Panc1 (cell line): Measurements from ENCODE around the gene MGRN1. TPM values are rescaled to one million over a fixed set of nuclear protein-coding genes. Genes with fewer than 3 reads are reported as not detected.

ENCODE experiments used
- ATAC-seq: fragments of 200-7000 bp; cut with Tn5 transposase; 2 replicates; pipeline ENCODE4 v1.9.1; 2020; ENCODE audit warnings: mild to moderate bottlenecking, moderate library complexity
- BruUV-seq: library from RNA; stranded (reverse); fragments of 400-500 nt; replicated peaks from 2 replicates; lab custom pipeline; 2021; lab: Mats Ljungman, UMichigan
- CTCF ChIA-PET: fragments of 300-600 bp; sonication (Branson Sonifier 250); formaldehyde crosslinking; loops from one replicate; lab custom pipeline; 2022; ENCODE audit warnings: antibody characterized with exemption; lab: Charles Lee
- POLR2A ChIA-PET: fragments of 300-600 bp; sonication (Branson Sonifier 250); formaldehyde crosslinking; loops from one replicate; lab custom pipeline; 2022; ENCODE audit warnings: antibody characterized with exemption; lab: Charles Lee
- DNase-seq: peaks from one replicate; pipeline ENCODE4 v3.0.0-alpha.2; 2010; ENCODE audit warnings: low read depth, low spot score
- H3K27ac ChIP-seq: 2 replicates; pipeline ENCODE4 v1.5.1; 2011; ENCODE audit warnings: mild to moderate bottlenecking, low read length, inconsistent platforms
- H3K27me3 ChIP-seq: fragments of 200-500 bp; sonication (Bioruptor generic); 2 replicates; pipeline ENCODE4 v1.6.0; 2014; ENCODE audit warnings: low read length, inconsistent platforms; ENCODE audit not compliant: control insufficient read depth, insufficient read depth
- H3K36me3 ChIP-seq: fragments of 200-500 bp; sonication (Bioruptor generic); 2 replicates; pipeline ENCODE4 v1.5.1; 2014; ENCODE audit warnings: inconsistent platforms, mild to moderate bottlenecking, low read length, moderate library complexity; ENCODE audit not compliant: control insufficient read depth, insufficient read depth
- H3K4me1 ChIP-seq: 2 replicates; pipeline ENCODE4 v1.5.1; 2011; ENCODE audit warnings: inconsistent platforms, mild to moderate bottlenecking, low read length, moderate library complexity; ENCODE audit not compliant: control insufficient read depth, insufficient read depth
- H3K4me3 ChIP-seq, 2 experiments: 2 replicates each; pipeline ENCODE4 v1.5.1; 2011 to 2012; ENCODE audit warnings: low read depth in 2 of 2, low read length in 2 of 2, mild to moderate bottlenecking in 2 of 2, inconsistent platforms in 1 of 2, moderate library complexity in 1 of 2
- H3K9me3 ChIP-seq: fragments of 200-500 bp; sonication (Bioruptor generic); 2 replicates; pipeline ENCODE4 v1.5.1; 2014; ENCODE audit warnings: low read depth, mild to moderate bottlenecking, inconsistent platforms, low read length, moderate library complexity; ENCODE audit not compliant: control insufficient read depth, insufficient read depth
- POLR2AphosphoS5 ChIP-seq: IDR thresholded peaks from 2 replicates; pipeline ENCODE4 v1.6.1; 2012; ENCODE audit warnings: mild to moderate bottlenecking, low read depth, low read length, moderate library complexity
- SIN3A ChIP-seq: IDR thresholded peaks from 2 replicates; pipeline ENCODE4 v1.6.1; 2012; ENCODE audit warnings: low read depth, mild to moderate bottlenecking, low read length, moderate library complexity, borderline replicate concordance; ENCODE audit not compliant: insufficient read depth
- TCF7L2 ChIP-seq: IDR thresholded peaks from 2 replicates; pipeline ENCODE4 v1.6.1; 2011; ENCODE audit warnings: mild to moderate bottlenecking, low read depth, low read length, inconsistent platforms
- in situ Hi-C: cut with HindIII; loops from 2 replicates; pipeline ENCODE4 v1.10.0; 2016; ENCODE audit warnings: low sequenced_read_pairs, low pct_unique_long_range_greater_than_20kb
- intact Hi-C: fragments of 100-400 bp; cut with micrococcal nuclease; formaldehyde crosslinking; loops from one replicate; pipeline ENCODE4 v1.10.0; 2022; ENCODE audit not compliant: unreplicated experiment
- total RNA-seq: library from RNA; stranded (reverse); gene quantifications from one replicate; pipeline ENCODE4 v1.2.1, GENCODE V29; 2021; ENCODE audit not compliant: unreplicated experiment
- TF ChIP-seq, protein P1 (sequence below): fragments of 450-650 bp; IDR thresholded peaks from 2 replicates; pipeline ENCODE4 v1.5.1; 2017; ENCODE audit warnings: mild to moderate bottlenecking
- TF ChIP-seq, protein P2 (sequence below), 2 experiments: IDR thresholded peaks; 2 replicates each; pipeline ENCODE4 v1.6.1; 2011 to 2012; ENCODE audit warnings: low read depth in 2 of 2, control low read depth in 1 of 2, low read length in 1 of 2, mild to moderate bottlenecking in 1 of 2, moderate library complexity in 1 of 2; ENCODE audit not compliant: insufficient read depth in 1 of 2

MGRN1 gene
- total RNA-seq, 1 experiment from 2014 or later = 59.7 TPM

DNA sequence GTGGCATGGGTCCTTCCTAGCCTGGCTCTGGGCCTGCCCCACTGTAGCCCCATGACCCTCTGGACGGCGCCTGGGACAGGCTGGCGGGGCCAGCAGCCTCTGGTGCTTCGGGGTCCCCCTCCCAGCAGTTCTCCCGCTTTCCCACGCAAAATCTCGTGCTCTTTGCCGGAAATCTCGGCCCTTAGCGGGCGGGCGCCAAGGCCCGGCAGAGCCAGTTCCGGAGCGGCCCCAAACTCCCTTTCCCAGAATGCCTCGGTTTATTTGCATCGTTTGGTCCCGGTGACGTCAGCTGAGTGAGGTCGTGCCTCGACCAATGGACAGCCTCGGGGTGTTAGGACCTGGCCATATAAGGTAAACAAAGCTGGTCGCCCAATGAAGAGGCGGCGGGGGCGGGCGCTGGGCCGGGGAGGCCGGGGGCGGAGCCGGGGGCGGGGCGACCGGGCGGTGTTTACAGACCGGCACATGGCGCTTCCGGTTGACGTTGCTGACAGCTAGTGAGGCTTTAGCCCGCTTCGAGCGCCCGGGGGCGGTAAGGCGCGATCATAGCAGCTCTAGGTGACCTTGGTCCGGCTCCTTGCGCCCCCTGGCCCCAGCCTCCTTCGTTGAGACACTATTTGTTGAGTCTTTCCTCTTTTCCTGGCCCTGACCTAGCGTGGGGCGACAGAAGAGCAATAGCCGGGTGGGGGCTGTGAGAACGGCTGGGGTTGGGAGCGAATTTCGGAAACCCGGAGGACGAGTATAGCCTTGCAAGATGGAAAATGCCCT, 8.4 kb upstream of the MGRN1 start:
- peaks cover 29% of the 10 kb centered on the region for H3K4me1 ChIP-seq
- no peaks in the 10 kb centered on the region for H3K36me3 ChIP-seq
- CTCF ChIA-PET = interaction anchor here (0.6 to 1.0 kb wide), 6 partner anchors 8 to 104 kb away, joined by 3 read pairs; partner anchors contain the start of gene MGRN1
- H3K27me3 ChIP-seq = no peaks in the 10 kb centered on the region
- peak; percentile 88 for ATAC-seq
- POLR2A ChIA-PET = interaction anchor here (0.6 to 1.1 kb wide), 8 partner anchors 9 to 681 kb away, joined by 3 to 13 read pairs (median 8); partner anchors contain the start of gene CDIP1
- H3K9me3 ChIP-seq = no peaks in the 10 kb centered on the region
- peak; percentile 60 for TF ChIP-seq POLR2AphosphoS5
- TF ChIP-seq, protein P1, sequence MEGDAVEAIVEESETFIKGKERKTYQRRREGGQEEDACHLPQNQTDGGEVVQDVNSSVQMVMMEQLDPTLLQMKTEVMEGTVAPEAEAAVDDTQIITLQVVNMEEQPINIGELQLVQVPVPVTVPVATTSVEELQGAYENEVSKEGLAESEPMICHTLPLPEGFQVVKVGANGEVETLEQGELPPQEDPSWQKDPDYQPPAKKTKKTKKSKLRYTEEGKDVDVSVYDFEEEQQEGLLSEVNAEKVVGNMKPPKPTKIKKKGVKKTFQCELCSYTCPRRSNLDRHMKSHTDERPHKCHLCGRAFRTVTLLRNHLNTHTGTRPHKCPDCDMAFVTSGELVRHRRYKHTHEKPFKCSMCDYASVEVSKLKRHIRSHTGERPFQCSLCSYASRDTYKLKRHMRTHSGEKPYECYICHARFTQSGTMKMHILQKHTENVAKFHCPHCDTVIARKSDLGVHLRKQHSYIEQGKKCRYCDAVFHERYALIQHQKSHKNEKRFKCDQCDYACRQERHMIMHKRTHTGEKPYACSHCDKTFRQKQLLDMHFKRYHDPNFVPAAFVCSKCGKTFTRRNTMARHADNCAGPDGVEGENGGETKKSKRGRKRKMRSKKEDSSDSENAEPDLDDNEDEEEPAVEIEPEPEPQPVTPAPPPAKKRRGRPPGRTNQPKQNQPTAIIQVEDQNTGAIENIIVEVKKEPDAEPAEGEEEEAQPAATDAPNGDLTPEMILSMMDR = no peak; the same call in 1 of the 2 replicates
- TF ChIP-seq SIN3A = 0 out of 2 replicates have a peak, but pooled peaks have one; percentile 64
- TF ChIP-seq, protein P2, sequence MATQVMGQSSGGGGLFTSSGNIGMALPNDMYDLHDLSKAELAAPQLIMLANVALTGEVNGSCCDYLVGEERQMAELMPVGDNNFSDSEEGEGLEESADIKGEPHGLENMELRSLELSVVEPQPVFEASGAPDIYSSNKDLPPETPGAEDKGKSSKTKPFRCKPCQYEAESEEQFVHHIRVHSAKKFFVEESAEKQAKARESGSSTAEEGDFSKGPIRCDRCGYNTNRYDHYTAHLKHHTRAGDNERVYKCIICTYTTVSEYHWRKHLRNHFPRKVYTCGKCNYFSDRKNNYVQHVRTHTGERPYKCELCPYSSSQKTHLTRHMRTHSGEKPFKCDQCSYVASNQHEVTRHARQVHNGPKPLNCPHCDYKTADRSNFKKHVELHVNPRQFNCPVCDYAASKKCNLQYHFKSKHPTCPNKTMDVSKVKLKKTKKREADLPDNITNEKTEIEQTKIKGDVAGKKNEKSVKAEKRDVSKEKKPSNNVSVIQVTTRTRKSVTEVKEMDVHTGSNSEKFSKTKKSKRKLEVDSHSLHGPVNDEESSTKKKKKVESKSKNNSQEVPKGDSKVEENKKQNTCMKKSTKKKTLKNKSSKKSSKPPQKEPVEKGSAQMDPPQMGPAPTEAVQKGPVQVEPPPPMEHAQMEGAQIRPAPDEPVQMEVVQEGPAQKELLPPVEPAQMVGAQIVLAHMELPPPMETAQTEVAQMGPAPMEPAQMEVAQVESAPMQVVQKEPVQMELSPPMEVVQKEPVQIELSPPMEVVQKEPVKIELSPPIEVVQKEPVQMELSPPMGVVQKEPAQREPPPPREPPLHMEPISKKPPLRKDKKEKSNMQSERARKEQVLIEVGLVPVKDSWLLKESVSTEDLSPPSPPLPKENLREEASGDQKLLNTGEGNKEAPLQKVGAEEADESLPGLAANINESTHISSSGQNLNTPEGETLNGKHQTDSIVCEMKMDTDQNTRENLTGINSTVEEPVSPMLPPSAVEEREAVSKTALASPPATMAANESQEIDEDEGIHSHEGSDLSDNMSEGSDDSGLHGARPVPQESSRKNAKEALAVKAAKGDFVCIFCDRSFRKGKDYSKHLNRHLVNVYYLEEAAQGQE (IDR thresholded peaks at IDR 0.05; ENCODE audit: insufficient read depth in 1 of 2, low read depth in 2 of 2, low read length in 1 of 2) = no peak
- TF ChIP-seq TCF7L2 = no peak
- peak overlapping the region; percentile 67 to 79 for H3K4me3 ChIP-seq
- in situ Hi-C loops = no loop called here
- intact Hi-C loops = no loop called here
- no TSS peak for BruUV-seq
- peak; percentile 98 for DNase-seq
- H3K27ac ChIP-seq = peak overlapping the region; percentile 93

DNA sequence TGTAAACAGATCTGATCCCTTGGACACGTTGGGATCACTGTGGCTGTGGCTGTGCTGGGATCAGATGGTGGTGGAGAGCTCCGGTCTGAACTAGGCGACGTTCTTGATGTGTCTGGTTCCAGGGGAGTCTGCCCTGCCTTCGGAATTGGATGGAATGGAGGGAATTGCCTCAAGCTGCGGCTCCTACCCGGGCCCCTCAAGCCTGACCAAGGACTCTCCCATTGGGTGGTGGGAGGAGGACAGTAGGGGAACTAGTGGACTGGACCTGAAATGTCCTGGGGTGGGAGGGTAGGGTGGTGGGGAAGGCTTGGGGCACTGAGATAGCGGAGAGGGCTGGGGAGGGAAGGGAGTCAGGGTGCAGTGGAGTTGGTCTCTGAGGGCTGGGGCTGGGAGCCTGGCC, 6.7 kb upstream of the MGRN1 start:
- DNase-seq (no peak), ATAC-seq (no peak)
- Histone ChIP-seq H3K27me3 (no peaks in the 10 kb centered on the region), H3K36me3 (no peaks in the 10 kb centered on the region), H3K4me1 (peaks cover 27% of the 10 kb centered on the region), H3K4me3 (peak overlapping the region in 1 of 2 experiments; percentile 23; a peak in 1 of 4 replicates), H3K9me3 (no peaks in the 10 kb centered on the region), H3K27ac (peak overlapping the region; percentile 11; the same call in 1 of the 2 replicates)
- TF ChIP-seq TCF7L2 (no peak), POLR2AphosphoS5 (no peak), SIN3A (no peak)
- TF ChIP-seq, protein P1 = no peak
- TF ChIP-seq, protein P2 (IDR thresholded peaks at IDR 0.05; ENCODE audit: insufficient read depth in 1 of 2, low read depth in 2 of 2, low read length in 1 of 2) = no peak
- CTCF ChIA-PET = interaction anchor here (0.7 kb wide), 1 partner anchor 424 kb away, joined by 4 read pairs; no protein-coding TSS in a partner anchor
- intact Hi-C loops = no loop called here
- POLR2A ChIA-PET = interaction anchor here (0.6 kb wide), 1 partner anchor 238 kb away, joined by 5 read pairs; no protein-coding TSS in a partner anchor
- no TSS peak for BruUV-seq
- in situ Hi-C loops = no loop called here
